GM21737 (cell line): Measurements from ENCODE around the gene SPATS1.

Experiments used
- ATAC-seq: cut with Tn5 transposase; IDR thresholded peaks from one replicate; pipeline ENCODE4 v1.9.1; 2021; ENCODE audit warnings: mild to moderate bottlenecking, moderate library complexity; ENCODE audit not compliant: unreplicated experiment

SPATS1 gene, protein sequence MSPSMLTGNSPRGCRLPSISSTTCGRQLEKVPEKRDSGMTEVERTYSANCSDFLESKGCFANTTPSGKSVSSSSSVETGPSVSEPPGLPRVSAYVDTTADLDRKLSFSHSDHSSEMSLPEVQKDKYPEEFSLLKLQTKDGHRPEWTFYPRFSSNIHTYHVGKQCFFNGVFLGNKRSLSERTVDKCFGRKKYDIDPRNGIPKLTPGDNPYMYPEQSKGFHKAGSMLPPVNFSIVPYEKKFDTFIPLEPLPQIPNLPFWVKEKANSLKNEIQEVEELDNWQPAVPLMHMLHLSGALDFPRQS

DNA sequence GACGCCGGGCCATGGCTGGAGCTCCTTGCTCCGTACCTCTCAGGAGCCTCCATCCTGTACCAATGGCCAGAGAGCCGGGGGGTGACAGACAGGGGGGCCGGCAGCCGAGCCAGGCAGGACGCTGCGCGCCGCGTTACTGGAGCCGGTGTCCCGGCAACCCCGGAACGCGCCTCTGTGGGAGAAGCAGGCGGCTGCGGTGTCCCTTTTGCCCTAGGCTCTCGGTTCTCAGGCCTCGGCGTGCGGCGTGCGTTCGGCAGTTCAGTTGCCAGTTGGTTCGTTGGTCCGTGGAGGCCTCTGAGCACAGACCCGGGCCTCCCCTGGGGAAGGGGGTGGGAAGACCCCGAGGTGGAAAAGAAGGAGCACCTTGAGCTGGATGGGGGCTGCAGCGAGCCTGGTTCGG is at the start of gene SPATS1:
TSS of gene SPATS1 (plus strand) at position 162 of the 400 bp plus-strand sequence. CDS start 446 bp downstream, outside the sequence.
- no peak for ATAC-seq

DNA sequence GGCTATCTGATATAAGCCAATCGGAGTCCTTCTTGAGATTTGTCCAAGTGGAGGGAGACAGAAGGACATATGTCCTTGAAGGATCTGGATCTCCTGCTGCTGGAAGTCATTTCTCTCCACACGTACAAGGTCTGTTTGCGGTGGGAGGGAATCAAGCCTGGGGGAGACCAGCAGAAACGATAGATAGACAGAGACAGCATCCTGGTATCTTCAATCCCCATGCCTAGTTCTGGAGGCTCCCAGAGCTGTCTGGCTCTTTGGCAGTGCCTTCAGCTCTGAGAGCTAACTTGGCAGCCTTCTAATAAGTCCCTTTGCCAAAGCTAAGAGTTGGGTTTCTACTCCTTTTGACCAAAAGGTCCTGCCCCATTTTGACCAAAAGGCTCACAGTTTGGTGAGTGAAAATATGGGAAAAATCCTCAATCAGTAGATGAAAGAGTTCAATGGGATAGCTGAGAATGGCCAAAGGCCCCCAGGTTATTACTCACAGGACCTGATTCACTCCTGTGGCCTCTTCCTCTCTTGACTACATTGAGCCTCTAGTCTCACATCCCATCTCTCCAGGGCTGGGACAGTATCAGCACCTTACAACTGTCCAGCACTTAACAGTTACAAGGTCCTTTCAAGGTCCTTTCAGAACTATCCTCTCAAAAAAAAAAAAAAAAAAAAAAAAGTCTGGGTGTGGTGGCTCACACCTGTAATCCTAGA is 49.6 kb upstream of the SPATS1 start:
- ATAC-seq: no peak

DNA sequence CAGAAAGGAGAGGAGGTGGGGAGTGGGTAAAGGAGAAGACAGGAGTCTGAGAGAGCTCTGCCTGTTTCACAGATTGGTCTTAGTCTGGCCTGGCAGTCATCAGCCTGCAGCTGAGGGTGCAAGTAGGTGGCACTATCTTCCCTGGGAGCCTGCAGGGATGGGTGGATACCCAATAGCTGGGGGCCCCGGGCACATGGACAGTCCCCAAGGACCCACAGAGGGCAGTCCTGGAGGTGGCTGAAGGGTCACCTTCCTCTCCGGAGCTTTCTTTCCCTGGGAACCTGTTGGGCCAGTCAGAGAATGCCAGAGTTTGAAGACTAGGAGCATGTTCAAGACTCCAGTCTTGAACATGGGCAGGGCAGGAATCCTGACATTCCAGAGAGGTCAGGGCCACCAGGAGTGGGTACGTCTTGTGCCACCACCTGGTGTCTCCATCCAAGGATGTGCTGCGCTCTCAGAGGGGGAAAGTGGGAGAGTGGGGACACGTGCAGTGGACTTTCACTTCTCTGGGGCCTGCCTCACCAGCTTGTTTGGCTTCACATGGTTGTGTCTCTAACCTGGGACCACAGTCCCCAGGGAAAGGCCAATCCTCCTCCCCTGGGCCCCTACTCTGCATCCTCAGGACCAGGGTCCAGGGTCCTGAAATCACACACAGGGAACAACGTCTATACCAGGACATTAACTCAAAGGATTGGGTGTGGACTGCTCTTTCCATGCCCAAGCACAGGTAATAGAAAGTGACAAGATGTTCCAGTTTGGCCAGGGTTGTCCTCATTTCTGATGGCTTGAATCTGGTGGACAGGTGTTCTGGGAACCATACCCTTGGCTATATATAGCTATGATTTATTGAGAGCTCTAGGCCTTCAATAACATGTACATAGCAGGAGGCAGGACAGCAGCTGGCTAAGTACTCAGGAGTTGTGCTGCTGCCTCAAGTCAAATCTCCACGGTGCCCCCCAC is 47.3 kb upstream of the SPATS1 start:
- no peak for ATAC-seq

DNA sequence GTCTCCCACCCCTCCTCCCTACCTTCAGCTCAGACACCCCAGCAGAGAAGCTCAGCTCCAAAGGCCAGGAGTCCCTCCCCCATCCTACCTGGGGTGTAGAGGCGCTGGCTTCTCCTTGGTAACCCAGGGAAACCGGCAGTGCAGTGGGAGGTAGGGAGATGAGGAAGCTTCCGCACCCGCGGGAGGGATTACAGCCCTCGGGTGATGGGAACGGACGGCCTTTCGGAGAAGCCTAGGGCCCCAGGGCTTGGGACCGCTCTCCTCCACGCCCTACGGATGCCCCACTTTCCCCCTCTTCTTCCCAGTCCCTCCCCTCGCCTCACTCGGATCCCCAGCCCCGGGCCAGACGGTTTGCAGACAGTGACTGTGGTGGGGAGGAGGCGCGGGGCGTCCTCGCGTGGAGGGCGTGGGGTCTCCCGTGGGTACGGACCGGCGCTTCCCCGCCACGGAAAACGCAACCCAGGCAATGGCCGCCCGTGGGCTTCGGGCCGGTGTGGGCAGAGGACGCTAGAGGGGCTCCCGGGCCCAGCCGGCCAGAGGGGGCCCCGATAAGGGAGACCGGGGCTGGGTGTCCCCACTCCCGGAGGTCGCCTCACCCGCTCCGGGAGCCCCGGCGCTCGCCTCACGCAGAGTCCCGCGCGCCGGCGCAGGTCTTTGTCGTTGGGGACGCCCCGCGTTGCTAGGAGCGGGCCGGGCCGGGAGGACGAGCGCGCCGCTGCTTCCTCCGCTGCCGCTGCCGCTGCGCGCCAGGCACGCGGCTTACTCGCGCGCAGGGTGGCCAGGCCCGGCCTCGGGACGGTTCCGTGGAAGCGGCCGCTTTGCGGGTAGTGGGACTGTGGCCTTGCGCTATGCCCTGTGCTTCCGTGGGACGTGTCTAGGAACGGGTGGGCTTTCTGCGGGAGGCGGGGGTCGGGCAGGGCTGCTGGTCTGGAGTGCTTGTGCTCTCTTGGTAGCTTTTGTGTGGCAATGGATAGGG is 45.1 kb upstream of the SPATS1 start:
- no peak for ATAC-seq

DNA sequence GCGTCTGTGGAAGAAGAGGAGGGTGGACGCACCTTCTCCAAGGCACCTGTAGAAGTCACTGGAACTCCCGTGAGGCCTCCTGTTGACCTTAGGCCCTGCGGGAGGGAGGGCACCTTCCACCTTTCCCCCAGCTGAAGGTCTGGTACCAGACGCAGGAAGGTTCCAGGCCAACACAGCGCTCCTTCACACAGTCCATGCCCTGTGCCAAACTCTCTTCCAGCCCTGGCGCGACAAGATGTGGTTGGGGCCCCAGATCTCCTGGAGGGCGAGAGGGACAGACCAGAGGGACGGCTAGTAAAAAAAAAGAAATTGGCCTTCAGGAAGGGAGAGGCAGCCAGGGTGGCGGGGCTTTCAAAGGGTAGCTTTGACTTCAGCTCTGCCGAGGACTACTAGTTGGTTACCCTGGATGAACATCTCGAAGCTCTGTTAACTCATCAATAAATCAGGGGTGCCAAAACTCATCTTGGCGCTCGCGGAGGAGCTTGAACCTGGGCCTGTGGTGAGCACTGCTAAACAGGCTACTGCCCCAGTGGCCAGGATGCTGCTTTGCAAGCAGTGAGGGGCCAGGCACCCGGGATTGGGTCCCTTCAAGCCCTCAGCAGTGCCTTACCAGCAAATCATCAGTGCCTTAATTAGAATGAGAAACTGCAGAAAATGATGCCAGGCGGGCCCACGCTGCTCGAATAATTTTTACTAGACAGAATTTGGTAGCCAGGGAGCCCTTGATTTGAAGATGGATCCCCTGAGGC is 44.2 kb upstream of the SPATS1 start:
- ATAC-seq: no peak

DNA sequence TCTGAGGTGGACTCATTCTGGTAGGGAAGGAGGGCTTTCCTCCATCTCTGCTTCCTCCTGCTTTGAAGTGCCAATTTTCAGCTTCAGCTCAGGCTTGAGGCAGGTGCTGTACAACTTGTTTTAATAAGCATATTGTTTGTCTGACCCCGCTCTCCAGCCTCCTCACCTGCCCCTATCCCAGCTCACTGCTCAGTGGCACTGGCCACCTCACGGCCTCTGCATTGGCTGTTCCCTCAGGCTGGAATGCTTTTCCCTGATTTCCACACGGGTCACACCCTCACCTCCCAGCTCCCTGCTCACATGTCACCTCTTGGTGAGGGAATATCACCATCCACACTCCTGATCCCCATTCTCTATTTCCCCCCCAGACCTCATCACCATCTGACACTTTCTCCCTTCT is 43.6 kb upstream of the SPATS1 start:
- ATAC-seq: no peak

DNA sequence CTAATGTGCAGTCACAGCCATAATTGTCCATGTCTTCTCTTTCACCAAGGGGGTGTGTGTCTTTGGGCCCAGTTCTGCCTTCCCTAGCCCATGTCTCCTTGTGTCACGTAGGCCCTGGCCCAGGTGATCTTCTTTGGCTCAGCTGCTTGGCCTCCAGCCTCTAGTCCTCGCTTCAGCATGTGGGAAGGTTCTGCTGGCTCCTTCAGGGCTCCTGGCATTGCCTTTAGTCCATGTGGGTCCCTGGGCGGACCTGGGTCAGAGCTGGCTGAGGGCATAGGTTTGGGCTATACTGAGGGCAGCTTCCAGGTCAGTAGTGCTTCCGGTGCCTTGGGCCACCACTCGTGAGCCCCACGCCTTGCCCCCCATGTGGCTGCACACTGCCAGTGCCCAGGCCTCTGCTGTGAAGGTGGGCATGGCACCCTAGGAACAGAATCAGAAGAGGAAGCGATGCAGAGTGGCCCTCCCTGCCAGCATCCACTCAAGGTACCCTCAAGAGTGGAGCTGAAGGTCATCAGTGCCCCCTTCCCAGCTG is 42.1 kb upstream of the SPATS1 start:
- no peak for ATAC-seq

DNA sequence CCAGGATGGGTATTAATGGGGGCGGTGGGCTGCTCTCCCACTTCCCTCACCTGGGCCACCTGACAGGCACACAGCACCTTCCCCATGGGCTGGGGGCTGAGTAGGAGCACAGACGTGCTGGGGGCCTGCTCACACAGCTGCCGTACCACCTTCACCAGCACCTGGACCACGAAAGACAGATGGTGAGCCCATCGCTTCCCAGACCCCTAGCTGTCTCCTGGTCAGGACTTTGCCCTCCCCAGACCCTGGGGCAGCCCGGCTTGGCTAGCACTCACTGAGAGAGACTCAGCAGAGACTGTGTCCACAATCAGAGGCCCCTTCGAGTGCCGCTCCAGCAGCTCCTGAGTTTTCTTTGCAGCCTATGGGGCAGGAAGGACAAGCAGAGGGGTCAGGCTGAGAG is 41.3 kb upstream of the SPATS1 start:
- no peak for ATAC-seq

DNA sequence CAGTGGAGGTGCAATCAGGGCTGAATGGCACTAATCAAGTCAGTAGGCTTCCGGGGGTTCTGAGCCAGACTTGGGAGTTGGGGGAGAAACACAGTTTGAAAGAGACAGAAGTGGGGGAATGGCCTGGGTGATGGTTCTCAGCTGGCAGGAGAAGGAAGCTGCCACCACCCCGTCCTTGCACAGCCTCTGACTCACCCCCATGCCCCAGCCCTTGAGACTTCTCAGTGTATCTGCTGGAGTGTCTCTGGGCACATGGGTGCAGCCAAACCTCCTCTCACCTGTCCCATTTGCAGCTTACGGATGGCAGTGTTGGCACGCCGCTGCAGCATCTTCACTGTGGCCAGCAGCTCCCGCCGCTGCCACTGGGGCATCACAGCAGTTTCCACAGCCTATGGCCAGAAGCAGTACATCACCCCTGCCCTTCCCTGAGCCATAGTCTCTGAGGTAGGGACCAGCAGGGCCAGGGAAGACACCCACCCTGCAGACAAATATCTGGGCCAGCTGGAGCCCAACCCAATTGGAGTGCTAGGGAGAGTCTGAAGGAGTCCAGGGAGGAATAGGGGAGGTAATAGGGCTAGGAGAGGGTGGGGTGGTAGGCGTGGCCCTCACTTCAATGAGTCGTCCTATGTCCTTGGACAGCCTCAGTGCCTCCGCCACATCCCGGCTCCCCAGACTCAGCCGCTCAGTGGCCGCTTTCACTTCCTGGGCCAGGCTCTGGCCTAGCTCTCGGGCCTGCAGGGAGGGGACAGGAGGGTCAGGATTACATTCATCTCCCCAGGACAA is 40.5 kb upstream of the SPATS1 start:
- ATAC-seq: no peak

DNA sequence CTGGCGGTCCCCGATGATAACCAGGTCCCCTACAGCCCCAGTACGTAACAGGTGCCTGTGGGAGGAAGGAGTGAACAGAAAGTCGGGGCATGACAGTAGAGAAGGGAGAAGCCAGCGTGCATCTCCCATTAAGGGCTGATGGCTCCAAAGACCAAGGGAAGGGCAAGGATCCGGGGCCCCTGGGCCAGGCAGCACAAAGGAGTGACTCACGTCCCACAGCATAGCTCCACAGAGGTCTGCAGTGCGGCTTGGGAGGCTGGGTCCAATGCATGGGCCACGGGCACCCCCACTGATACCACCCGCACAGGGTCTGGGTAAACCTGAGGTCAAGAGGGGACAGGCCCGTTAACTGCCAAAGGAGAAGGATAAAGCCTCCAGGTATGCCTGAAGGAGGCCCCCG is 39.6 kb upstream of the SPATS1 start:
- no peak for ATAC-seq

DNA sequence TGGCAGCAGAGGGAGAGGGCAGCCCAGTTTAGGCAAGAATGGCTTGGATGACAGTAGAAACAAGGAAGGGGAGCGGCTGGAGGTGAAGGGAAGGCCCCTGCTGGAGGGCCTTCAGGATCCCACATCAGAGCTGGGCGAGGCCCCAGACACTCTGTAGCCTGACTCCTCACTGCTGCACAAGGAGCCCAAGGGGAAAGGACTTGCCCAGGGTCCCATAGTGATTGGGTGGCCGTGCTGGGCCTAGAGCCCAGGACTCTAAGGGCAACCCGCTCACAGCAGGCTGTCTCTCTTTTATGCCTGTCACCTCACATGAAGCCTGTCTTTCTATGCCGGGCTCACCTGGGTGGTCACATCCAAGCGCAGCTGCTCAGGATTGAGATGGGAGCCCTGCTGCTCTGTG is 38.6 kb upstream of the SPATS1 start:
- no peak for ATAC-seq

DNA sequence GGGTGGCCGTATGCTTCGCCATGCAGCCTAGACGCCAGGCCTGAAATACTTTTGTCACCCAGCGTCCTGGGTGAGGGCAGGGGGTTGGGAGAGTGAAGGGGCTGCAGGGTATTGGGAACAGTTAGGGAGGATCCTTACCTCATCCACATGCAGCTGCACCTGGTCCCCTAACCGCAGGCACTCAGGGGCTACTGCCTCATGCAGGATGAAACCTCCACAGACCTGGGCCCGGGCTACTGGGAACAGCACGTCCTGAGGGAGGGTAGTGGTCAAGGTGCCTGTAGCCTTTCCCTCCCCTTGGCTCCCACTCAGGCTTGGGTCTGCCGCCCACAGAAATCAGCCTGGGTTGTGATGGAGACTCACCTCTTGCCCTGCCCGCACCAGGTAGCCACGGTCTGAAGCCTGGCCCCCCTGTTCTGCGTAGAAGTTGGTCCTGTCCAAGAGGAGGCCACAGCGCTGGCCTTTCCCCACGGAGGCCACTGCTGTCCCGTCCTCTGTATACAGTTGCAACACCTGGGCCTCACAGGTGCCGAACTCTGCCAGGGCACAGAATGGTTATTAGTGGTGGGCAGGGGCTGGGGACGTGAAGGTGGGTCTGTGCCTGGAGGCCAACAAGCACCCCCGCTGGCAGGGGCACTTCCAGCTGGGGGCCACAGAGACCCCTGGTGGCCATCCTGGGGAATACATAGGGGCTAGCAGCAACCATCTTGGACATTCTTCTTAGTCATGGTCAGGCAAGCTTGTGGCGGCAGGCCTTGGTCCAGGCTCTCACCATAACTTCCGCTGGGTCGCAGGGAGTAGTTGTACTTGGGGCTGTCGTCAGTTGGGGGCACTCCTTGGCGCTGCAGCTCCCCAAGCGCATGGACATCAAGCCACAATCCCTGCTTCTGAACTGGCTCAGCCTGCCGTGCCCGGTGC is 37.9 kb upstream of the SPATS1 start:
- ATAC-seq: no peak

DNA sequence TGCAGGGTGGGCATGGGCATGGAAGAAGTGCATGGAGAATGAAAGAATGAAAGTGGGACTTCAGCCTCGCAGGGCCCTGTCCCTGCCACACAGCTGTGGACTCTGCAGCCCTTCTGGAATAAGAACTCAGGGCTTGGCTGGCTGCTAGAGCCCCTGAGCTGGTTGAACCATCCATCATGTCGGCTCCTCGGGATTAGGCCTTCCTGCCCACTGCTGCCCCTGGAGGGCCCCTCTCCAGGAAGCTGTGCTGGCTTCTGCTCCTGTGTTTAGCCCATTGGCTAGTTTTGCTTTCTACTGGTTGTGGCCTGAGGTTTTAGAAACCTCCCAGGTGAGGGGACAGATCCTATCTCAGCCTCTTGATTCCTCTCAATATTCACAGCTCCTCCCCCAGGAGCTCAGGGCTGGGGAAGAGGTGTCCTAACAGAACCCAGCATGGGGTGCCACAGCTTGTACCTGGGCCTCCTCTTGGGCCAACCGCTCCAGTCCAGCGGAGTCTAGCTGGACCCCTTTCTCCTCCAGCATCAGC is 37.2 kb upstream of the SPATS1 start:
- no peak for ATAC-seq

DNA sequence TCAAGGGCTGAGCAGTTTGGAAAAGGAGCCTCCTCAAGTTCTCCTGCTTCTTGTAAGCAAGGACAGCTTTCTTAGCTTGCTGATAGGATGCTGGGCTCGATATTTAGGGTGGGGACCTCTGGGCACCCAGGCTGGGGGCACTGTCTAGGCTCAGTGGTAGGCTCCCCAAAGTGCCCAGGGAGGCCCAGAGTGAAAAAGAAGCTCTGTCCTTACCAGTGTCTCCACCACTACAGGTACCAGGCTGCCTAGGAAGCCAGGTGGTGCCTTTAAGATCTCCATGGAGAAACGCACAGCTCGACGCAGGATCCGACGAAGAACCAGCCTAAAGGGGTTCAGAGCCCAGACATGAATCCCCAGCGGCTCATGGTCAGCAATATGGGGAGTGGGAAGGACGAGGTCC is 35.7 kb upstream of the SPATS1 start:
- no peak for ATAC-seq

DNA sequence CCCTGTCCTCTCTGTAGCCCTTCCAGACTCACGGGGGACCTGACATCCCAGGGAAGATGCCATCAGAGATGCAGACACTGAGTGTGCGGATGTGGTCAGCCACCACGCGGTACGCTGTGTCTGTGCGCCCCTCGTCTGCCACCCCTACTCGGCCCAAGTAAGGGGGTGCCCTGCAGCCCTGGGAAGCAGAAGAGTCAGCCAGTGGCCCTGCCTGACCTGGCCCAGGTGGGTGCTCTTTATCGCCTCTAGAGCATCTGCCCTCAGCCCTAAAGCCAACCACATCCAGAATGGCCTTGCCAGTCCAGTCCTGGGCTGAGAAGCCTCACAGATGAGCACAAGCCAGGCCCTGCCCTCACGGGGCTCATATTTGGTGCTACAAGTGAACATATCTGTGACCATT is 35.2 kb upstream of the SPATS1 start:
- ATAC-seq: no peak

DNA sequence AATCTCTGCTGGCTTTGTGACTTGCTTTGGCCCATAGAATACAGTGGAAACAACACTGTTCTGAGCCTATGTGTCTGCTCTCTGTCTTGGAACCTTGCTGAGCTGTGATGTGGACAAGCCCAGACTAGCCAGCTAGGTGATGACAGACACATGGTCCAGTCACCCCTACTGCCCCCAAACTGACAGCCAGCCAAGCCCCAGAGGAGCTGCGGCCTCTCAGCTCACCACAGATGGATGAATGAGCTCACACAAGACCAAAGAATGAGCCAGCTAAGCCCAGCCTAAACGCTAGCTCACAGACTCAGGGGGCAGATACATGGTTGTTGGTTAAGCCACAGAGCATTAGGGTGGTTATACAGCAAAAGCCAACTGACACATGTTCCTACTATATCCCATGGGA is 33.4 kb upstream of the SPATS1 start:
- no peak for ATAC-seq

DNA sequence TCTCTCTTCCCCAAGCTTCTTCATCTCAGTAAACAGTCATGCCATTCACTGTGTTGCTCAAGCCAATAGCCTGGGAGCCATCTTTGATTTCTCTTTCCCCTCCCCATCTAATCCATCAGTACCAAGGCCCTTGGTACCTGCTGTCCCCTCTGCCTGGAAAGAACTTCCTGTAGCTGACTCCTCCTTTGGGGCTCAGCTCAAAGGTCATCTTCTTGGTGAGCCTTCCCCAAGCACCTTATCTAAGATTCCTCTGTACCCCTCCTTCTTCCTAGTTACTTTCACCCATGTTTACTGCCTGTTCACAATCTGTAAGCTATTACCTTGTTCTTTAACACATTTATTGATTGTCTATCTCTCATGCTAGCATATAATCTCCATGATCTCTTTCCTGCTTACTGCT is 32.8 kb upstream of the SPATS1 start:
- ATAC-seq: no peak
